CD14-positive monocyte (primary cell): Measurements from ENCODE around the gene HIVEP3. TPM values are rescaled to one million over a fixed set of nuclear protein-coding genes. Genes with fewer than 3 reads are reported as not detected.

Source experiments
- DNase-seq, 3 donors: peaks; one replicate each; pipeline ENCODE4 v3.0.0-alpha.2; 2011 to 2022
- H2AFZ ChIP-seq: 2 replicates; pipeline ENCODE4 v1.6.0; 2012; ENCODE audit warnings: mild to moderate bottlenecking, low read depth, low read length, inconsistent platforms; ENCODE audit not compliant: insufficient read depth, poor library complexity, severe bottlenecking
- H3K27ac ChIP-seq, 2 donors: 1 replicate in 1 of 2; 2 replicates in 1 of 2; pipeline ENCODE4 v1.5.1; 2012 to 2013; ENCODE audit warnings: low read length in 2 of 2, control low read depth in 1 of 2, inconsistent platforms in 1 of 2, low read depth in 1 of 2, mild to moderate bottlenecking in 1 of 2
- H3K27me3 ChIP-seq, 2 donors: one replicate each; pipeline versions ENCODE4 v1.6.0 to v1.6.1; 2011 to 2013; ENCODE audit warnings: low read length in 2 of 2; ENCODE audit not compliant: control insufficient read depth in 2 of 2, insufficient read depth in 2 of 2
- H3K36me3 ChIP-seq, 2 donors: replicated peaks in 1 of 2; 1 replicate in 1 of 2; 2 replicates in 1 of 2; pipeline versions ENCODE4 v1.5.1 to v1.6.1; 2012 to 2013; ENCODE audit warnings: low read length in 2 of 2, control low read depth in 1 of 2, inconsistent platforms in 1 of 2, mild to moderate bottlenecking in 1 of 2; ENCODE audit not compliant: insufficient read depth in 2 of 2, control insufficient read depth in 1 of 2
- H3K4me1 ChIP-seq, 2 donors: 1 replicate in 1 of 2; 2 replicates in 1 of 2; pipeline versions ENCODE4 v1.5.1 to v1.6.1; 2012 to 2013; ENCODE audit warnings: low read length in 2 of 2, control low read depth in 1 of 2, inconsistent platforms in 1 of 2, mild to moderate bottlenecking in 1 of 2, moderate library complexity in 1 of 2; ENCODE audit not compliant: insufficient read depth in 2 of 2, control insufficient read depth in 1 of 2
- H3K4me2 ChIP-seq: replicated peaks from 2 replicates; pipeline ENCODE3; 2012; ENCODE audit warnings: low read length, moderate library complexity, mild to moderate bottlenecking; ENCODE audit not compliant: poor library complexity, severe bottlenecking; ENCODE audit errors: extremely low read depth
- H3K4me3 ChIP-seq, 3 experiments: fragments of 200-600 bp in 1 of 3; sonication (generic) in 1 of 3; replicated peaks in 1 of 3; 1 replicate in 2 of 3; 2 replicates in 1 of 3; pipeline ENCODE4 v1.5.1; 2011 to 2013; ENCODE audit warnings: low read length in 3 of 3, mild to moderate bottlenecking in 3 of 3, control low read depth in 2 of 3, low read depth in 2 of 3, inconsistent platforms in 1 of 3, moderate library complexity in 1 of 3
- H3K79me2 ChIP-seq: 2 replicates; pipeline ENCODE4 v1.6.0; 2012; ENCODE audit warnings: mild to moderate bottlenecking, control low read depth, inconsistent platforms, low read length, moderate library complexity; ENCODE audit not compliant: insufficient read depth
- H3K9ac ChIP-seq: 2 replicates; pipeline ENCODE4 v1.6.0; 2017; ENCODE audit warnings: low read length, mild to moderate bottlenecking; ENCODE audit not compliant: insufficient read depth, poor library complexity, severe bottlenecking
- H3K9me3 ChIP-seq, 2 donors: replicated peaks in 1 of 2; 1 replicate in 1 of 2; 2 replicates in 1 of 2; pipeline versions ENCODE4 v1.5.1 to v1.6.1; 2012 to 2013; ENCODE audit warnings: low read length in 2 of 2, control low read depth in 1 of 2; ENCODE audit not compliant: control insufficient read depth in 1 of 2, insufficient read depth in 1 of 2
- H4K20me1 ChIP-seq: 2 replicates; pipeline ENCODE4 v1.6.0; 2012; ENCODE audit warnings: mild to moderate bottlenecking, low read length, control low read depth, moderate library complexity; ENCODE audit not compliant: insufficient read depth
- H3K27ac Mint-ChIP-seq, 7 donors: one replicate each; pipeline ENCODE4 v1.8.0; 2020; ENCODE audit warnings: mild to moderate bottlenecking in 7 of 7, mixed read lengths in 7 of 7, moderate library complexity in 6 of 7, inconsistent platforms in 2 of 7
- H3K27me3 Mint-ChIP-seq, 3 donors: one replicate each; pipeline ENCODE4 v1.8.0; 2021 to 2022; ENCODE audit warnings: low read depth in 3 of 3, mild to moderate bottlenecking in 3 of 3, mixed read lengths in 3 of 3, moderate library complexity in 3 of 3, inconsistent platforms in 1 of 3
- H3K36me3 Mint-ChIP-seq, 2 donors: one replicate each; pipeline ENCODE4 v1.8.0; 2020; ENCODE audit warnings: mixed read lengths in 2 of 2, inconsistent platforms in 1 of 2, mild to moderate bottlenecking in 1 of 2
- H3K4me1 Mint-ChIP-seq: one replicate; pipeline ENCODE4 v1.8.0; 2020; ENCODE audit warnings: mild to moderate bottlenecking, mixed read lengths
- H3K4me3 Mint-ChIP-seq, 2 donors: one replicate each; pipeline ENCODE4 v1.8.0; 2020; ENCODE audit warnings: mild to moderate bottlenecking in 2 of 2, mixed read lengths in 2 of 2, moderate library complexity in 1 of 2
- H3K9me3 Mint-ChIP-seq, 7 donors: one replicate each; pipeline ENCODE4 v1.8.0; 2020 to 2022; ENCODE audit warnings: mixed read lengths in 7 of 7, mild to moderate bottlenecking in 6 of 7, moderate library complexity in 6 of 7, inconsistent platforms in 2 of 7
- WGBS: methylation state at CpG from one replicate; pipeline ENCODE4 v1.1.5; 2013; ENCODE audit warnings: missing lambda C conversion rate; ENCODE audit not compliant: insufficient coverage; 5-methylcytosine and 5-hydroxymethylcytosine counted together
- intact Hi-C, 2 donors: fragments of 100-400 bp; cut with micrococcal nuclease; formaldehyde crosslinking; loops; one replicate each; pipeline versions ENCODE4 v1.15.0 to v1.15.1; 2023
- polyA plus RNA-seq, 3 donors: library from polyadenylated mRNA; depleted of rRNA in 1 of 3; unstranded in 2 of 3; stranded (reverse) in 1 of 3; fragments of 300-500 nt in 2 of 3; fragments of >200 nt in 1 of 3; fragmentation: Illumina TruSeq in 2 of 3; gene quantifications; 1 replicate in 2 of 3; 2 replicates in 1 of 3; pipeline ENCODE4 v1.2.3, GENCODE V29; 2012 to 2021
- TF ChIP-seq, protein P1 (sequence below): fragments of 200-600 bp; IDR thresholded peaks from one replicate; pipeline ENCODE4 v1.8.0; 2022; ENCODE audit warnings: antibody characterized with exemption, mild to moderate bottlenecking

HIVEP3 gene
- polyA plus RNA-seq, 3 donors: 1.2 to 3.7 (median 1.8) TPM

DNA sequence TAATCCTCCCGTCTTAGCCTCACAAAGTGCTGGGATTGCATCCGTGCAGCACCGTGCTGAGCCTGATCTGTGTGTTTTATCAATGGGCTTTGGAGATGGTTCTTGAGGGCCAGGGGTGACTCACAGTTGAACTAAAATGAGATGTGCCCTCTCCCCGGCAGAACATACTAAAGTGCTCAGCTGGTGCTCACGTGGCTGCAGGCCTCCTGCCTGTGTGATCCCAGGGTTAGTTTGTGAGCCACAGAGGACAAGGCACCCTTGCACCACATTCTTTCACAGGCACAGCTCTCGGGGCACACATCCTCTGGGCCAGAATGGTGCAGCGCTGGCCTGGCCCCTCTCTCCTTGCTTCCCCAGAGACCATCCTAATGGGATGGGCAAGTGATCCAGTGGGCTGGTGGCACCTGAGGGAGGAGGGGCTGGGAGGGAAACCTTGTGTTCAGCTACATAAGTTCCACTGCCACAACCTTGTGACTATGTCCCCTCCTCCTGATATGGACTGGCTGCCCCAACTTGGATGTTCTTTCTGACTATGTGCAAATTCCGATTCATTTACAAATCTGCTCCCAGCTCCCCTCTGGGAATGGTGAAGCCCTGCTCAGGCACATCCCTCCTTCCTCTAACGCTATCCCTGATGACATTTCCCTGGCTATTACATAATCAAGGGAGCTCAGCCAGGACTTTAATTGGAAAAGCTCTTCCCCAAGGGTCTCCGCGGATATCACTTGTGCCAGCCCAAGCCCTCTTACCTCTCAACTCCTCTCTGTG is 237.2 kb downstream of the HIVEP3 start:
- H4K20me1 ChIP-seq: no peaks in the 10 kb centered on the region
- no peaks in the 10 kb centered on the region for H3K36me3 Mint-ChIP-seq
- H3K9me3 ChIP-seq: no peaks in the 10 kb centered on the region
- H3K4me1 Mint-ChIP-seq: peaks cover 66% of the 10 kb centered on the region
- peaks cover 0 to 1% (median 0%) of the 10 kb centered on the region in 7 donors for H3K9me3 Mint-ChIP-seq
- H3K36me3 ChIP-seq: no peaks in the 10 kb centered on the region
- H3K4me1 ChIP-seq: peaks cover 51 to 70% of the 10 kb centered on the region in 2 donors
- intact Hi-C loops: loop anchor here (5.0 kb wide), 2 partner anchors 41 to 46 kb away; no protein-coding TSS in a partner anchor
- H3K27me3 ChIP-seq: no peaks in the 10 kb centered on the region
- no peak overlapping the region for H3K4me3 Mint-ChIP-seq
- peaks cover 0 to 6% (median 0%) of the 10 kb centered on the region in 3 donors for H3K27me3 Mint-ChIP-seq
- H3K27ac Mint-ChIP-seq: peak overlapping the region in 2 of 7 donors; percentile 48 to 85
- no peak overlapping the region for H2AFZ ChIP-seq
- DNase-seq: no peak
- H3K27ac ChIP-seq: no peak overlapping the region
- no peak overlapping the region for H3K9ac ChIP-seq
- H3K4me2 ChIP-seq: no peak overlapping the region
- WGBS: 99% methylated on average over 7 of the region's 11 CpGs
- no peak overlapping the region for H3K4me3 ChIP-seq
- H3K79me2 ChIP-seq: no peaks in the 10 kb centered on the region
- TF ChIP-seq, protein P1, sequence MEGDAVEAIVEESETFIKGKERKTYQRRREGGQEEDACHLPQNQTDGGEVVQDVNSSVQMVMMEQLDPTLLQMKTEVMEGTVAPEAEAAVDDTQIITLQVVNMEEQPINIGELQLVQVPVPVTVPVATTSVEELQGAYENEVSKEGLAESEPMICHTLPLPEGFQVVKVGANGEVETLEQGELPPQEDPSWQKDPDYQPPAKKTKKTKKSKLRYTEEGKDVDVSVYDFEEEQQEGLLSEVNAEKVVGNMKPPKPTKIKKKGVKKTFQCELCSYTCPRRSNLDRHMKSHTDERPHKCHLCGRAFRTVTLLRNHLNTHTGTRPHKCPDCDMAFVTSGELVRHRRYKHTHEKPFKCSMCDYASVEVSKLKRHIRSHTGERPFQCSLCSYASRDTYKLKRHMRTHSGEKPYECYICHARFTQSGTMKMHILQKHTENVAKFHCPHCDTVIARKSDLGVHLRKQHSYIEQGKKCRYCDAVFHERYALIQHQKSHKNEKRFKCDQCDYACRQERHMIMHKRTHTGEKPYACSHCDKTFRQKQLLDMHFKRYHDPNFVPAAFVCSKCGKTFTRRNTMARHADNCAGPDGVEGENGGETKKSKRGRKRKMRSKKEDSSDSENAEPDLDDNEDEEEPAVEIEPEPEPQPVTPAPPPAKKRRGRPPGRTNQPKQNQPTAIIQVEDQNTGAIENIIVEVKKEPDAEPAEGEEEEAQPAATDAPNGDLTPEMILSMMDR: no peak

DNA sequence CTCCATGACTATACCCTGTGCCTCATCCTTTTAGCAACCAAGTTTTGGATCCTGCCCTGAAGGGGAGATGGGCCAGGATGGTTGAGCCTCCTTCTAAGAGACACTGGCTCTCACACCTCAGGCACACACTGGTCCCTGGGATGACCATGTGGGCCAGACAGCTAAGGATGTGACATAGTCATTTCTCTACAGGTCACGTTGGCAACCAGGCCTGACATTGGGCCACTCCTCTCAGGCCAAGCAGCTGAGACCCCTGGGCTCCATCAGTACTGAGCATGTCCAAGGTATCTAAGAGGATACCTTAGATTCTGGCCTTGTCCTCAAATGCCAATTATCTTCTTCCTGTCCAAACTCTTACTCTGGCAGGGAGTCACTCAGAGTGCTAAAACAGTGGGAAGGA is 238.7 kb downstream of the HIVEP3 start:
- Histone ChIP-seq H3K79me2 (no peaks in the 10 kb centered on the region), H2AFZ (no peak overlapping the region), H3K27ac (no peak overlapping the region), H3K4me2 (no peak overlapping the region), H3K4me1 (peaks cover 43 to 56% of the 10 kb centered on the region in 2 donors), H4K20me1 (no peaks in the 10 kb centered on the region), H3K27me3 (no peaks in the 10 kb centered on the region), H3K9ac (no peak overlapping the region), H3K9me3 (no peaks in the 10 kb centered on the region), H3K36me3 (no peaks in the 10 kb centered on the region), H3K4me3 (no peak overlapping the region)
- TF ChIP-seq, protein P1: no peak
- H3K27ac Mint-ChIP-seq: peak overlapping the region in 1 of 7 donors; percentile 55
- H3K9me3 Mint-ChIP-seq: peaks cover 0 to 1% (median 0%) of the 10 kb centered on the region in 7 donors
- peaks cover 0 to 7% (median 2%) of the 10 kb centered on the region in 3 donors for H3K27me3 Mint-ChIP-seq
- peaks cover 0 to 5% of the 10 kb centered on the region in 2 donors for H3K36me3 Mint-ChIP-seq
- 88% methylated on average over 1 of the region's 1 CpG for WGBS
- DNase-seq: no peak
- H3K4me3 Mint-ChIP-seq: no peak overlapping the region
- intact Hi-C loops: loop anchor here (5.0 kb wide), 2 partner anchors 42 to 47 kb away; no protein-coding TSS in a partner anchor
- H3K4me1 Mint-ChIP-seq: peaks cover 55% of the 10 kb centered on the region
